Measurements from ENCODE around the gene KRT33B.
A peak's percentile ranks its signal among the peaks of the same experiment; 100 is the strongest.
"Not testable (repeated sequence)": the region's sequence is repeated elsewhere in the genome, so short reads cannot be mapped to it uniquely, and the experiment has no call there.

Gene KRT33B

GRCh38 chr17:41404024-41404671 is 34.5 kb upstream of the KRT33B start:
- peak; percentile 67 for DNase-seq (ENCODE audit: low read depth)
- TF ChIP-seq CTCF (IDR thresholded peaks at IDR 0.05; ENCODE audit: low read depth, low read length, missing control alignments) = no peak
- in situ Hi-C loops (cut with HindIII; ENCODE audit: low sequenced_read_pairs) = no loop called here
- H3K4me3 ChIP-seq (ENCODE audit: low read depth, low read length) = no peak overlapping the region

GRCh38 chr17:41403404-41404023 is 33.9 kb upstream of the KRT33B start:
- in situ Hi-C loops (cut with HindIII; ENCODE audit: low sequenced_read_pairs) = no loop called here
- TF ChIP-seq CTCF (IDR thresholded peaks at IDR 0.05; ENCODE audit: low read depth, low read length, missing control alignments) = no peak
- DNase-seq (ENCODE audit: low read depth) = no peak
- no peak overlapping the region for H3K4me3 ChIP-seq (ENCODE audit: low read depth, low read length)

GRCh38 chr17:41402161-41402560 is 32.5 kb upstream of the KRT33B start:
- TF ChIP-seq CTCF (IDR thresholded peaks at IDR 0.05; ENCODE audit: low read depth, low read length, missing control alignments) = no peak
- in situ Hi-C loops (cut with HindIII; ENCODE audit: low sequenced_read_pairs) = no loop called here
- no peak for DNase-seq (ENCODE audit: low read depth)
- H3K4me3 ChIP-seq (ENCODE audit: low read depth, low read length) = no peak overlapping the region

- in situ Hi-C loops (cut with HindIII; ENCODE audit: low sequenced_read_pairs) = no loop called here
- DNase-seq (ENCODE audit: low read depth) = no peak
- H3K4me3 ChIP-seq (ENCODE audit: low read depth, low read length) = no peak within 1 kb of the TSS
- TF ChIP-seq CTCF (IDR thresholded peaks at IDR 0.05; ENCODE audit: low read depth, low read length, missing control alignments) = no peak
Measured at GRCh38 chr17:41396996-41397660, 27.5 kb upstream of the KRT33B start, which contains the start of gene KRT31. Gene KRT31 (minus strand): TSS chr17:41397608. CDS start chr17:41397539, 69 bp downstream.

- no peak overlapping the region for H3K4me3 ChIP-seq (ENCODE audit: low read depth, low read length)
- DNase-seq (ENCODE audit: low read depth) = no peak
- no peak for TF ChIP-seq CTCF (IDR thresholded peaks at IDR 0.05; ENCODE audit: low read depth, low read length, missing control alignments)
- in situ Hi-C loops (cut with HindIII; ENCODE audit: low sequenced_read_pairs) = no loop called here
Measured at GRCh38 chr17:41396340-41396739, 26.7 kb upstream of the KRT33B start.

- no peak overlapping the region for H3K4me3 ChIP-seq (ENCODE audit: low read depth, low read length)
- no peak for TF ChIP-seq CTCF (IDR thresholded peaks at IDR 0.05; ENCODE audit: low read depth, low read length, missing control alignments)
- in situ Hi-C loops (cut with HindIII; ENCODE audit: low sequenced_read_pairs) = no loop called here
- no peak for DNase-seq (ENCODE audit: low read depth)
Measured at GRCh38 chr17:41395611-41396010, 26.0 kb upstream of the KRT33B start.

GRCh38 chr17:41395044-41395443 is 25.4 kb upstream of the KRT33B start:
- DNase-seq (ENCODE audit: low read depth); in situ Hi-C loops (cut with HindIII; ENCODE audit: low sequenced_read_pairs); H3K4me3 ChIP-seq (ENCODE audit: low read depth, low read length): not testable (repeated sequence)
